NCI-H2107 treated with DMSO at 0.1 percent for 48 hours (cell line): Measurements from ENCODE around the gene ZNF362.

Experiments
- DNase-seq: peaks from one replicate; lab custom pipeline; 2025; ENCODE audit not compliant: unreplicated experiment; lab: John Stamatoyannopoulos, UW

ZNF362 gene

GRCh38 chr1:33267468-33268205, 11.3 kb downstream of the ZNF362 start:
- DNase-seq: no peak

- DNase-seq: no peak
These were observed 12.2 kb downstream of the ZNF362 start for GRCh38 chr1:33268457-33268856.

DNA sequence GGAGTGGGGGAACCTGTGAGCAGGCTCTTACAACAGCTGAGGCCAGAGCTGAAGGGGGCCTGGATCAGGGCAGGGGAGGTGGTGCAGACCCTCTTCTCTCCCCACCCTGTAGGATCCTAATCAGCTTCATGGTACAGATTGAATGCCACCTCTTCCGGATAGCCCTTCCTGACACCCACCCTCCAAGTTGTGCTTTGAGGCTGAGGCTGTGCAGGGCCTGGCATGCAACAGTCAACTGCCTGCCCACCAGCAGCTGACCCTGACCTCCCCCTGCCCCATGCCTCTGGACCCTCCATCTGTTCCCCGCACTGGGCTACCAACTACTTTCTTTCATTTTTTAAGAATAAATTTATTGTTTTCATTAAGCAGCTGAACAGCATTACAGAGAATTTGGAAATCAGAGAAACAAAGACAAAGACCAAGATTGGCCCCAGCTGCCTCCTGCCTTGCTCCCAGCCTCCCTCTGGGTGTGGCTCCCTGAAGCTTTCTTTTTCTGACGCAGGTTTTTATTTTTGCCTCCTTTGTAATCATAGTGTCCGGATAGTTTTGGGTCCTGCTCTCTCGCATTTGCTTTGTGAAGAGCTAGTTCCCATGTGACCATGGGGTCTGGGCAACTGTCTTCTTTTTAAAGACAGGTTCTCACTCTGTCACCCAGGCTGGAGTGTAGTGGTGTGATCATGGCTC, 12.8 kb downstream of the ZNF362 start:
- DNase-seq: no peak

DNA sequence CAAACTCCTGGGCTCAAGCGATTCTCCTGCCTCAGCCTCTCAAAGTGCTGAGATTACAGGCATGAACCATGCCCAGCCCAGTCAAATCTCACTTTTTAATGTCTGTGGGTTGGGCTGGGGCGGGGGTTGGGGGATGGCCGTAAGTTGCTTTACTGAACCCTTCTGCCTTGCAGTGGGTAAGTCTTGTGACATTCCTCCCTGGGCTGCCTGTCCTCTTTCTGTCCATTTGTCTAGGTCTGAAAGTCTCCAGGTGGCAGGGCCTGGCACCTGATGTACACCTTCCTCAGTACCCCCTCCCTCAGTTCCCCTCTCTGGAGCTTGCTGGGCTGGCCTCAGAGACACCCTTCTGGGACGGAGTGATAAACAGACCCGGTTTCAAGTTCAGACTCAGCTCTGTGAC, 13.3 kb downstream of the ZNF362 start:
- no peak for DNase-seq

GRCh38 chr1:33270379-33270778, 14.1 kb downstream of the ZNF362 start:
- DNase-seq: no peak

GRCh38 chr1:33270808-33271465, 14.6 kb downstream of the ZNF362 start:
- DNase-seq: no peak

DNA sequence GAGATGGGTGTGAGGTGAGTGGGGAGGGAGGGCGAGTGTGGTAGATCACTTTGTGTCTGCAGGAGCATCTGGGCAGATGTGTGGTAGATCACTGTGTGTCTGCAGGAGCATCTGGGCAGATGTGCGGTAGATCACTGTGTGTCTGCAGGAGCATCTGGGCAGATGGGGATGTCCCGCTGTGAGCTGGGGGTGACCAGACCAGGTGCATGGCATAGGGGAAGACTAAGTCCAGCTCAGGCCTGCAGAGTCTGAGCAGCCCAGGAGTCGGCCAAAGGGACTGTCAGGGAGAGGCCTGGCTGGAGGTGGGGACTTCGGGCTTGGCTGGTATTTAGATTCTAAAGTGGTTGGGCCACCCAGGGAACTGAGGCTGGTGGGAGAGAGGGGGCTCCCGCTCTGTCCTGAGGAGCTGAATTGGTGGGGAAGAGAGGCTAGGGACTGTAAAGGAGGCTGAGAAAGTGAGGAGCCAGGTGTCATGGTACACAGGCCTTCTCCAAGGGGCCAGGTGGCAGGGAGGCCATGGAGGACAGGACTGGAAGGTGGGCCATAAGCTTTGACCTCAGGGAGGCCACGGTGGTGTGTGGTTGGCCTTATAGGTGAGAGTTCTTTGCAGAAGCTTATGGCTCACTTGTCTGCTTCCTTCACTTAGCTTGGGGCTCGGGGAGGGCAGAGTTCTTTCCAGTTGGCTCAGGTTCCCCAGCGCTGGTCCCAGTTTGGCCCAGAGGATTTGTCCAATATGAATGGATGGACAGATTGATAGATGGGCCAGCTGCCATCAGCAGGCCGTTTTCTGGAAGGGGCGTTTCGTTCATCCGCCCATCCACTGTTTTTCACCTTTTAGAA, 15.6 kb downstream of the ZNF362 start:
- DNase-seq: no peak

GRCh38 chr1:33272509-33272908, 16.2 kb downstream of the ZNF362 start:
- no peak for DNase-seq

DNA sequence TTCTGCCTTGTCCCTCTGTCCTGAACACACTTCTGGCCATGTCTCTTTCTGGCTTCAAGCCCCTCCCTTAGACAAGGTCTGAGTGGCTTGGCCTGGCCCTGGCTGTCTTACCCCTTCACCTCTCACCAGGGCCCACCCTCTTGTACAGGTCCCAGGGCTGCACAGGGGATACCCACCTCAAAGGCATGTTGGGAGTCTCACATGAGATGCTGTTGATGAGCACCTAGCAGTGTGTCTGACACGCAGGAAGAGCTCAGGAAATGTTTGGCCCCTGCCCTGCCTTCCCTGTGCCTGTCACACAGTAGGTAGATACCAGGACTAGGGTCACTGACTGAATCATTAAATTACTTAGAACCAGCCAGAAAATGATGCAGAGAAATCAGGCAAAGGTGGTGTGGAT, 16.6 kb downstream of the ZNF362 start:
- no peak for DNase-seq

DNA sequence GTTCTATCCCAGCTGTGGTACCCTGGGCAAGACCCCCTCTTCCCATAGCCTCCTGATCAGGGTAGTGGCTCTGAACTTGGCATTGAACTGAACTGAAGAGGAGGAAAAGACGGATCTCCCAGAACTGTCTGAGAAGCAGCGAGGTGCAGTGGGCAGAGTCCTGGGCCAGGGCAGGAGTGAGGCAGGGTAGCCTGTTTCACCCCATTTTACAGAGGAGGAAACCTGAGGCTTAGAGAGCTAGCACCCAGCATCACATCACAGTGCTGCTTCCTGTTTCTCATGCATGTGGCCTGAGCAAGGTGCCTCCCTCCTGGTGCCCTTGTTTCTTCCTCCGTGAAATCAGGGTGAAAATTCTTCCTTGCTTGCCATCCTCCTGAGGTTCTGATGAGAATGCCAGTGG, 17.1 kb downstream of the ZNF362 start:
- no peak for DNase-seq

DNA sequence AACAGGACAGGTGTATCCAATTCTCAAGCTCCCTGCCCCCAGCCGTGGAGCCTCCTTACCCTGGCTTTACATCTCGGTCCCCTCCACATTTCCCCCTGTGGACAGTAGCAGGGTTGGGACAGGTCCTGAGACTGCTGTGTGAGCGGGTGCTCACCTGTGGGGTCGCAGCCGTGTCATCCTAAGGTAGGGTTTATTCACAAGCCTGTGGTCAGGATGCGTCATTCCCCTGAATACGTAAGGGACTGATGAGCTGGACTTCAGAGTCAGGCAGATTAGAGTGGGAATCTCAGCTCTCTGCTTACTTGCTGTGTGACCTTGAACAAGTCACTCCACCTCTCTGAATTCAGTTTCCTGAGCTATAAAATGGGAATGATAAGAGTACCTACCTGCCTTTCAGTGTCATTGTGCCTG, 17.7 kb downstream of the ZNF362 start:
- DNase-seq: no peak

- no peak for DNase-seq
These were observed 18.2 kb downstream of the ZNF362 start for GRCh38 chr1:33274446-33274845.

GRCh38 chr1:33275195-33275594, 18.9 kb downstream of the ZNF362 start:
- no peak for DNase-seq

DNA sequence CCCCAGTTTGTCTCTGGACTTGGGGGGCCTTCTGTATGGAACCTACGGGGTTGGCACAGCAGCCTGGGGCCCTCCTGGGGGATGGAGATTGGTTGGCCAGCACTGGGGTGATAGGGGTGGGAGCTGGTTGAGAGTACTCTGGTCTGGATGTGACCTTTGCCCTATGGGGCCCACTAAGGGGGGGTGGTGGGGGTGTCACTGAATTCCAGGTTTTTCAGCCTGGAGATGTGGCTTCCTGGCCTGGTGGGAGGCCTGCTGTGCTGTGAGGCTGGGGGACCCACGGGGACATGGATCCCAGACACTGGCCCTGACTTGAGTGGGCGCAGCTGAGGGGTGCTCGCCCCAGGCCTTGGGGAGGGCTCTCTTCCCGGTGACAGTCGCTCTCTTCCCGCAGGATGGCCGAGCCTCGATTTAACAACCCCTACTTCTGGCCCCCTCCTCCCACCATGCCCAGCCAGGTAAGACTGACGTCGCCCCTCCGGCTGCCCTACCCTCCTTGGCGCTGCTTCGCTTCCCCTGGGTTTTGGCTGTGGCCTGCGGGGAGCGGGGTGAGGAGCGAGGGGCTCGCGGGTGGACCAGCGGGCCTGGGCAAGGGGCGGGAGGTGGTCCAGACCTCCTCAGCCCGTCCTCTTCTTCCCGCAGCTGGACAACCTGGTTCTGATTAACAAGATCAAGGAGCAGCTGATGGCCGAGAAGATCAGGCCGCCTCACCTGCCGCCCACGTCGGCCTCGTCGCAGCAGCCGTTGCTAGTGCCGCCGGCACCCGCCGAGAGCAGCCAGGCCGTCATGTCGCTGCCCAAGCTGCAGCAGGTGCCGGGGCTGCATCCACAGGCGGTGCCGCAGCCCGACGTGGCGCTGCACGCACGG, 19.6 kb downstream of the ZNF362 start:
- DNase-seq: no peak

- no peak for DNase-seq
These were observed 20.4 kb downstream of the ZNF362 start for GRCh38 chr1:33276573-33277298.

- no peak for DNase-seq
These were observed 21.3 kb downstream of the ZNF362 start for GRCh38 chr1:33277488-33278084.

- DNase-seq: no peak
These were observed 23.9 kb downstream of the ZNF362 start for GRCh38 chr1:33280091-33280661.

GRCh38 chr1:33281554-33282303, 25.4 kb downstream of the ZNF362 start:
- no peak for DNase-seq
